Activated CD4-positive, alpha-beta T cell treated with anti-CD3 and anti-CD28 coated beads for 4 hours (primary cell): ENCODE measurements around the gene GSKIP.

Source experiments
- DNase-seq, 2 donors: peaks; one replicate each; pipeline ENCODE4 v3.0.0-alpha.2; 2020

The GSKIP gene

DNA sequence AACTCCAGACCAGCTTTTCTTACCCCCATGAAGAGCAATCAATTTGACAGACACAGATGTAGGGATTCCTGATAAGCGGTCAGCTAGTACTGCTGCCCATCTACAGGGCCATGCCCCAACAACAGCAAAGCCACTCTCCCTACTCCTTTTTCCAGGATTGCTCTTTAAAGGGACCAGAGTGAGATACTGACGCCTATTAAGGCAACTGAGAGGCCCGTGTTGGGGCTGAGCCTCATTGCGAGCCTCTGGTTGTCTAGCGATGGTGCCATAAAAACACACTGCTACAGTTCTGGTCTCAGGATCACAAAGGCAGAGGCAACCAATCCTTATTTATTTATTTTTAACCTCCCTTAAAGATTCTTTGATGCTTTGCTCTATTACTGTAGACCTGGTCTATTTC, 59.7 kb downstream of the GSKIP start:
- no peak for DNase-seq

DNA sequence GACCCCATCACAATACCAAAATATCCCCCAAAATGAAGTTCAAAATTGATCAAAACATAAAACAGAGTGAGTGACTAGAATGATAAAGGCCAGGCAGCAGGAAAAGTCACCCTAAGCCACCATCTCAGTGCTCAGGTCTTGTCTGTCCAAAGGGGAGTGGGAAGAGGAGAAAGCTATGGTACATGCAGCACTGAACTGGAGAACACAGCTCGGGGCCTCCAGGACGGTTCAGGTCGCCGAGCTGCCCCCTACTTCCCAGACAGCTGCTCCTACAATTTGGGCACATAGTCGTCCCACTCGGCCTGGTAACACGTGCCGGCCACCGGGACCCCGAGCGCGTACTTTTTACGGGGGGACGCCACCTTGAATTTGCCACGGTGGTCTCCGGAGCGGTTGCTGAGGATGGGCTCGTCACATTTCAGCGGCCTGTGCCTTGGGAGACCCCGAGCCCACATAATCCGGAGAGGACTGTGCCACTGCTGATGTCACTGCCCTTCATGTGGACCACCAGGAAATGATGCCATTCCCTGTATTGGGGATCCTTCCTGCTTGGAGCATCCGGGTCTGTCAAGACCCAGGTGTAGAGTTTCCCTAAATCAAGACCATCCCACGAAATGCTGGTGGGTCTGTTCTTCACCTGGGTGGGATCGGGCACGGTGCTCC, 60.3 kb downstream of the GSKIP start:
- no peak for DNase-seq

GRCh38 chr14:96424109-96424989, 61.0 kb downstream of the GSKIP start:
- DNase-seq: peak; percentile 5 to 36

GRCh38 chr14:96434040-96434439, 70.7 kb downstream of the GSKIP start:
- DNase-seq: no peak
